SH-SY5Y (cell line): ENCODE results near the gene SH3TC1.

Source experiments
- GATA2 ChIP-seq: IDR thresholded peaks from 2 replicates; pipeline ENCODE4 v1.6.1; 2011; ENCODE audit warnings: mild to moderate bottlenecking, low read depth, low read length
- GATA3 ChIP-seq: IDR thresholded peaks from 2 replicates; pipeline ENCODE4 v1.6.1; 2011; ENCODE audit warnings: low read depth, mild to moderate bottlenecking, low read length, moderate library complexity

DNA sequence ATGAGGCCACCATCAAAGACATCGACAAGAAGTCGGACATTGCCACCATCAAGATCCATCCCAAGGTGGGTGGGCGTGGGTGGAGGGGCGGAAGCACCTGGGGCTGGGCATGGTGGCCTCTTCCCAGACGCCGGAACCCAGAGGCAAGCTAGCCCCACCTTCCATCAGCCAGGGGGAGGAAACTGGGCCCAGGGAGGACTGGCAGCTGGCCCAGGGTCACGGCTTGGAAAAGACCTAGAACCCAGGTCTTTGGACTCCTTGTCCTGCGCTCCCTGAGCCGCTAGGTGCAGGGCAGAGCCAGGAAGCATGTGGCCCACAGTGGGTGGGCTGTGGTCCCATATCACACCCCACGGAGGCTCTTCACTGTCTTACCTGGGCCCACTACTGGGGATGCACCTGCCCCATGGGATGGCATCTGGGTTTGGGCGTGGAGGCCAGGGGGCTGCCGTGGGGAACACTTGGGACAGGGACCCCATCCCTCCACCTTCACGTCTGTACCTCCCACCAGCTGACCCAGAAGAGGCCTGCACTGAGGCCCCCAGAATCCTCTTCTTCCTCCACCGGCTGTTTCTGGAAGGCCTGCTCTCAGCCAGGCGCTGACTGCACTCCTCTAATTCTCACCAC is 87.7 kb downstream of the SH3TC1 start:
- TF ChIP-seq GATA2 (no peak), GATA3 (no peak)
